Superior temporal gyrus (tissue), 1 donor: ENCODE results near the gene WDR18.
"Not testable (repeated sequence)": the region's sequence is repeated elsewhere in the genome, so short reads cannot be mapped to it uniquely, and the experiment has no call there.

Experiments
- DNase-seq: peaks from one replicate; pipeline ENCODE4 v3.0.0-alpha.2; 2016; ENCODE audit errors: extremely low spot score

The WDR18 gene

GRCh38 chr19:1019616-1019961 lies 35.4 kb downstream of the WDR18 start:
- no peak for DNase-seq

DNA sequence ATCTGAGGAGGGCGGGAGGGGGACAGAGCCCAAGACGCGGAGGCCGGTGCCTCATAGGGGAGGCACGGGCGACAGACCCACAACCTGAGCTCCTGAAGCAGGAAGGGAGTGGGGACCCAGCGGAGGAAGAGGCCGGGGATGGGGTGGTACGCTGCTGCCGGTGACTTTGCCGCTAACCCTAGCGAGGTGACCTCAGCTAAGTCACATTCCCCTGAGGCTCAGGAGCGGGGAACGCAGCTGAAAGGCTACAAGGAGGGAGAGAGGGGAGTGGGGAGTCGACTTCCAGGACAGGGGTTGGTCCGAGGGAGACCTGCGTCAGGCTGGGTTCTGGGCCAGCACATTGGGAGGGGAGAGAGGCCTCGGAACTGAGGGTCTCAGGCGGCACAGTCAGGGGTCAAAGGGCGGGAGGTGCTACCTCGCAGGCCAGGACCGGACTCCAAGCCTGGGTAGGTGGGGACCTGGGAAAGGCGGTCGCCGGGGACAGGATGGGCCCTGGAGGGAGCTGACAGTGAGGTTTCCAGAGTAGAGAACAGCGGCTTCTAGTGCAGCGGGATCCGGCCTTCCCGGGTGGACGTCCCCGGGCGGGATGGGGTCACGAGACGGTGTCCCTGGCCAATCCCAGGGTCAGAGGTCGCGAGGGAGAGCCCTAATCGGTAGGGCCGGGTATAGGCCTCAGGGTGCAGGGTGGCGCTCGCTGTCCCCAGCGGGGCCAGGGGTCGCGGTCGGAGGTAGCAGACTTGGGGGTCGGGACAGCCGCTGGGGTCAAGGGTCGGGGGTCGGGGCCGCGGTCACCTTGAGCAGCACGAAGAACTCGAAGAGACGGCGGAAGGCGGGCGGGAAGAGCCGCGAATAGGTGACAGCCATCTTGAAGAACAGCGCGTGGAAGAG lies 36.1 kb downstream of the WDR18 start:
- DNase-seq = no peak

- peak; percentile 99 for DNase-seq
These were observed 36.8 kb downstream of the WDR18 start, which contains the start of gene TMEM259 for GRCh38 chr19:1020868-1021425. TSS of gene TMEM259 (minus strand) at chr19:1021123. CDS start at chr19:1020996, 127 bp downstream.

GRCh38 chr19:1023883-1024188 lies 39.7 kb downstream of the WDR18 start:
- DNase-seq = not testable (repeated sequence)

GRCh38 chr19:1025080-1025479 lies 40.9 kb downstream of the WDR18 start:
- DNase-seq = not testable (repeated sequence)

- DNase-seq = no peak
These were observed 42.0 kb downstream of the WDR18 start, which contains the start of gene CNN2 for GRCh38 chr19:1025960-1026782. TSS of gene CNN2 (plus strand) at chr19:1026608. CDS start at chr19:1026662, 54 bp downstream.

GRCh38 chr19:1026783-1027649 lies 42.9 kb downstream of the WDR18 start:
- DNase-seq = no peak

DNA sequence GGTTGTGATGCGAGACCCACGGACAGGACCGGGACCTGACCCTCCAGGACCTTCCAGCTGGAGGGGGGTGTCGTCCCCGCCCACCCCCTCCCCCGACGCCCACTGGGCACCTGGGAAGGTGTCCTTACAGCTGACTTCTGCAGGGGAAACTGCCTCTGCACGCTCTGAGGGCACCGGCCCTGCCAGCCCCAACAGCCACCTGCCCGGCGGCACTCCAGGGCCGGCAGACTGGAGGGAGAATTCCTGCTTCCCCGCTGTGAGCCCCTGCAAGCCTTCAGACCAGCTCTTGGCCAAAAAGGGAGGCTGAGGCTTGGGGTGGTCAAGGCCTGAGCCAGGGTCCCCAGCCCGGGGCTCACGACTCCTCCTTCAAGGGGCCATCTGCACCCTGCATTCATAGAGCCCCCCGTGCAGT lies 43.5 kb downstream of the WDR18 start:
- DNase-seq = no peak

- no peak for DNase-seq
These were observed 44.1 kb downstream of the WDR18 start for GRCh38 chr19:1028062-1028926.

DNA sequence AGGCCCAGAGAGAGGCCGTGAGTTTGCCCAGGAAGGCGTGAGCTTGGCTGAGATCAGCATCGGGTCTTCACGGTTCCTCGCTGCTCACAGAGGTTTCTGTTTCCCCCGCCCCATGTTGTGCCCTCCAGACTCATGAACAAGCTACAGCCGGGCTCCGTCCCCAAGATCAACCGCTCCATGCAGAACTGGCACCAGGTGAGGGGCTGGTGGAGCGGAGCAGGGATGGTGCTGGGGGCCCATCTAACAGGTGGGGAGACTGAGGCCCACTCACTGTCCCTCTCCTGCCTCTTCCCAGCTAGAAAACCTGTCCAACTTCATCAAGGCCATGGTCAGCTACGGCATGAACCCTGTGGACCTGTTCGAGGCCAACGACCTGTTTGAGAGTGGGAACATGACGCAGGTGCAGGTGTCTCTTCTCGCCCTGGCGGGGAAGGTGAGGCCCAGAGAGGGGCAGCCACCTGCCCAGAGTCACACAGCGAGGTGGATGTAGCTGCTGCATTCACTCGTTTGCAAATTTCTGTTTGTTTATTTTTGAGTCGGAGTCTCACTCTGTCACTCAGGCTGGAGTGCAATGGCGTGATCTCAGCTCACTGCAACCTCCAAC lies 48.2 kb downstream of the WDR18 start:
- no peak for DNase-seq

- no peak for DNase-seq
These were observed 52.0 kb downstream of the WDR18 start for GRCh38 chr19:1035998-1036621.

DNA sequence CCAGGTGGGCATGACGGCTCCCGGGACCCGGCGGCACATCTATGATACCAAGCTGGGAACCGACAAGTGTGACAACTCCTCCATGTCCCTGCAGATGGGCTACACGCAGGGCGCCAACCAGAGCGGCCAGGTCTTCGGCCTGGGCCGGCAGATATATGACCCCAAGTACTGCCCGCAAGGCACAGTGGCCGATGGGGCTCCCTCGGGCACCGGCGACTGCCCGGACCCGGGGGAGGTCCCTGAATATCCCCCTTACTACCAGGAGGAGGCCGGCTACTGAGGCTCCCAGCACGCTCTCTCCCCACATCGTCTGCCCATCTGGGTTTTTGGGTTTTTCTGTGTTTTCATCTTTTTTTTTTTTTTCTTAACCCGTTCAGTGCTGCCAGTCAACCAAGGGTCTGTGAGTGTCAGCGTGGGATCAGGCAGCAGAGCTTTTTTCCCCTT lies 53.5 kb downstream of the WDR18 start:
- DNase-seq = no peak

DNA sequence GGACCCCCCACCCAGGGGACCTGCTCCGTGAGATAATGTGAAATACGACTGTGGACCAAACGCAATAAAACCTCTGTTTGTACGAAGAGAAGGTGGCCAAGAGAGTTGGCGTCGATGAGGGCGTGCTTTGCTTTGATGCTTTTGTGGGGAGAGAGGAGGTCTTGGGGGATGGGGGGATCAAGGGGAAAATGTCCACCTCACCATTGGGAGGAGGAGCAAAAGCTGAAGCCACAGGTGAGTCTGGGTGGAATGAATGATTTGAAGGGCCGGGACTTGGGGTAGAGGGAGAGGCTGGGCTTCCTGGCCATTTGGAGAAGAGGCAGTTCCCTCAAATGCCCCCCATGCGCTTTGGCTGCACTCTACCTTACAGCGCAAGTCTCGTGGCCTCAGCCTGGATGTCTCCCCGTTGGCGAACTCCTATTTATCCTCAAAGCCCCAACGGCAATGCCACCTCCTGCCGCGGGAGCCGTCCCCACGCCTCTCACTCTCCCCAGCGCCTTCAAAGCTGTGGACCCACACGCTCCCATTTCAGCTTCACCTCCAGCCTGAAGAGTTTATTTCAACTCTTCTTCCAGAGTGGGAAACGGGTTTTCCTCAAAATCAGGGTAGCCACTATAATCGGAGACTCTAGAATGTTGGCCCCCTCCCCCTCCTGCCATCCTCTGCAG lies 55.0 kb downstream of the WDR18 start:
- DNase-seq = no peak

- DNase-seq = peak; percentile 97
These were observed 55.7 kb downstream of the WDR18 start, which contains the start of gene ABCA7 for GRCh38 chr19:1039646-1040475. TSS of gene ABCA7 (plus strand) at chr19:1040107. CDS start at chr19:1041362, 1,255 bp downstream.

- peak; percentile 95 for DNase-seq
These were observed 56.5 kb downstream of the WDR18 start for GRCh38 chr19:1040476-1041271.

DNA sequence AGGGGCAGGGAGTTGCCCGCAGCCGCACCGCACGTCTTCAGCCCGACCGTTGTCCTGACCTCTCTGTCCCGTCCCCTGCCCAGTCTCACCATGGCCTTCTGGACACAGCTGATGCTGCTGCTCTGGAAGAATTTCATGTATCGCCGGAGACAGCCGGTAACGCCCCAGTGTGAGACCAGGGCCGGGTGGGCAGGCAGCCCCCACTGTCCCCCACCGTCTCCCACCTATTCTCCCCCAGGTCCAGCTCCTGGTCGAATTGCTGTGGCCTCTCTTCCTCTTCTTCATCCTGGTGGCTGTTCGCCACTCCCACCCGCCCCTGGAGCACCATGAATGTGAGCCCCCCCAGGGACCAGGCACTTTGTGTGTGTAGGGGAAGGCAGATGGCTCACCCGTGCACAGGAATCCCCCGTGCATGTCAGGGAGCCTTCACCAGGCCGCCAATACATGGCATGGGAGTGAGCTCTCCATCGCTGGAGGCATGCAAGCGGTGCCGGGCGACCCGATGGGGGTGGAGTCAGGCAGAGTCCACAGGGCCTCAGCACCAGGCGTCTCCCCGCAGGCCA lies 57.2 kb downstream of the WDR18 start:
- DNase-seq = no peak
